Lung (tissue), 12 donors: Measurements from ENCODE around the gene IGFBP6. TPM values are rescaled to one million over a fixed set of nuclear protein-coding genes. Genes with fewer than 3 reads are reported as not detected.

ENCODE experiments used
- ATAC-seq: fragments of 200-7000 bp; cut with Tn5 transposase; one replicate; pipeline ENCODE4 v1.9.1; 2020; ENCODE audit warnings: moderate number of reproducible peaks; ENCODE audit not compliant: insufficient read depth, low FRiP score
- DNase-seq, 3 donors: peaks; one replicate each; pipeline ENCODE4 v3.0.0-alpha.2; 2013 to 2017
- H3K27ac ChIP-seq, 2 donors: one replicate each; pipeline ENCODE4 v1.5.1; 2013; ENCODE audit warnings: mild to moderate bottlenecking in 2 of 2, moderate library complexity in 2 of 2, control low read depth in 1 of 2, inconsistent platforms in 1 of 2, low read depth in 1 of 2, low read length in 1 of 2
- H3K27me3 ChIP-seq, 3 donors: one replicate each; pipeline ENCODE4 v1.5.1; 2013; ENCODE audit warnings: low read length in 2 of 3; ENCODE audit not compliant: control insufficient read depth in 3 of 3, insufficient read depth in 3 of 3
- H3K36me3 ChIP-seq, 4 donors: one replicate each; pipeline ENCODE4 v1.5.1; 2013; ENCODE audit warnings: low read length in 4 of 4, mild to moderate bottlenecking in 1 of 4, moderate library complexity in 1 of 4; ENCODE audit not compliant: control insufficient read depth in 4 of 4, insufficient read depth in 4 of 4
- H3K4me1 ChIP-seq, 5 donors: one replicate each; pipeline ENCODE4 v1.5.1; 2013; ENCODE audit warnings: low read length in 5 of 5, mild to moderate bottlenecking in 2 of 5, moderate library complexity in 1 of 5; ENCODE audit not compliant: control insufficient read depth in 5 of 5, insufficient read depth in 5 of 5
- H3K4me3 ChIP-seq: one replicate; pipeline ENCODE4 v1.5.1; 2013; ENCODE audit warnings: mild to moderate bottlenecking, control low read depth, moderate library complexity
- H3K9ac ChIP-seq, 2 donors: one replicate each; pipeline ENCODE4 v1.5.1; 2013; ENCODE audit warnings: low read length in 2 of 2, control low read depth in 1 of 2; ENCODE audit not compliant: insufficient read depth in 1 of 2
- H3K9me3 ChIP-seq, 4 donors: one replicate each; pipeline ENCODE4 v1.5.1; 2013; ENCODE audit warnings: low read length in 3 of 4, mild to moderate bottlenecking in 1 of 4, moderate library complexity in 1 of 4; ENCODE audit not compliant: control insufficient read depth in 4 of 4, insufficient read depth in 3 of 4
- CTCF ChIP-seq: IDR thresholded peaks from 2 replicates; pipeline ENCODE4 v1.5.1; 2012; ENCODE audit warnings: mild to moderate bottlenecking; ENCODE audit errors: control extremely low read depth, extremely low read depth
- WGBS, 2 donors: extraction: QIAGEN DNeasy Blood & Tissue Kit; methylation state at CpG; one replicate each; pipeline ENCODE4 v1.1.7; 2013; 5-methylcytosine and 5-hydroxymethylcytosine counted together
- polyA plus RNA-seq, 2 donors: library from polyadenylated mRNA; stranded (reverse); fragments of 200-250 nt; gene quantifications; one replicate each; pipeline ENCODE4 v1.2.1, GENCODE V29; 2013
- total RNA-seq, 2 donors: library from RNA; depleted of rRNA in 1 of 2; stranded (reverse); fragments of >200 nt in 1 of 2; gene quantifications; one replicate each; pipeline ENCODE4 v1.2.1, GENCODE V29; 2014 to 2021
- donor health status: control.
- donor health status: control.
- donor health status: Bipolar disorder and iron deficiency.
- donor health status: healthy.
- donor health status: DM: yes; HTN: yes; CAD: no.

The IGFBP6 gene
- total and polyA plus RNA-seq, 4 donors, result 15.9 to 75.0 (median 29.2) TPM

- no peaks in the 10 kb centered on the region for H3K27me3 ChIP-seq
- DNase-seq (peak in 1 of 3 donors; percentile 11), ATAC-seq (no peak)
These were observed 45.5 kb upstream of the IGFBP6 start for GRCh38 chr12:53051881-53052412.

GRCh38 chr12:53052419-53053217 is 44.8 kb upstream of the IGFBP6 start:
- Histone ChIP-seq H3K36me3 (peaks cover 0 to 28% (median 19%) of the 10 kb centered on the region in 4 donors), H3K4me1 (peaks cover 9 to 66% (median 26%) of the 10 kb centered on the region in 5 donors), H3K9me3 (no peaks in the 10 kb centered on the region), H3K9ac (no peak overlapping the region), H3K27ac (peak overlapping the region; percentile 89 to 96), H3K27me3 (no peaks in the 10 kb centered on the region), H3K4me3 (no peak overlapping the region)
- no peak for TF ChIP-seq CTCF
- DNase-seq (peak; percentile 95 to 98 (median 95)), ATAC-seq (no peak)
- 43 to 59% methylated on average over 11 of the region's 11 CpGs for WGBS, 2 donors

More at GRCh38 chr12:53051881-53052412, 45.5 kb upstream of the IGFBP6 start:
- TF ChIP-seq CTCF, result no peak
- peaks cover 9 to 66% (median 26%) of the 10 kb centered on the region in 5 donors for H3K4me1 ChIP-seq
- H3K36me3 ChIP-seq, result peaks cover 0 to 21% (median 15%) of the 10 kb centered on the region in 4 donors
- H3K9me3 ChIP-seq, result no peaks in the 10 kb centered on the region
- H3K27ac ChIP-seq, result peak overlapping the region; percentile 89 to 96
- WGBS, 2 donors, result 40 to 74% methylated on average over 7 of the region's 7 CpGs
- peak overlapping the region; percentile 73 for H3K4me3 ChIP-seq
- H3K9ac ChIP-seq, result no peak overlapping the region

GRCh38 chr12:53053218-53054111 is 44.0 kb upstream of the IGFBP6 start:
- no peak for ATAC-seq
- H3K27me3 ChIP-seq, result no peaks in the 10 kb centered on the region
- peaks cover 0 to 36% (median 26%) of the 10 kb centered on the region in 4 donors for H3K36me3 ChIP-seq
- H3K9me3 ChIP-seq, result no peaks in the 10 kb centered on the region
- peak; percentile 59 to 73 (median 66) for DNase-seq
- peak overlapping the region in 1 of 2 donors; percentile 11 for H3K9ac ChIP-seq
- peak overlapping the region; percentile 79 for H3K27ac ChIP-seq
- peak; percentile 22 for TF ChIP-seq CTCF
- peaks cover 8 to 60% (median 26%) of the 10 kb centered on the region in 5 donors for H3K4me1 ChIP-seq
- no peak overlapping the region for H3K4me3 ChIP-seq
- 42 to 46% methylated on average over 12 to 16 of the region's 16 CpGs for WGBS, 2 donors
